ENCODE data around the gene UNC5CL. TPM values are rescaled to one million over a fixed set of nuclear protein-coding genes. Genes with fewer than 3 reads are reported as not detected.

The UNC5CL gene
- total RNA-seq, 2 experiments from 2014 or later: 0.49 to 0.85 TPM

DNA sequence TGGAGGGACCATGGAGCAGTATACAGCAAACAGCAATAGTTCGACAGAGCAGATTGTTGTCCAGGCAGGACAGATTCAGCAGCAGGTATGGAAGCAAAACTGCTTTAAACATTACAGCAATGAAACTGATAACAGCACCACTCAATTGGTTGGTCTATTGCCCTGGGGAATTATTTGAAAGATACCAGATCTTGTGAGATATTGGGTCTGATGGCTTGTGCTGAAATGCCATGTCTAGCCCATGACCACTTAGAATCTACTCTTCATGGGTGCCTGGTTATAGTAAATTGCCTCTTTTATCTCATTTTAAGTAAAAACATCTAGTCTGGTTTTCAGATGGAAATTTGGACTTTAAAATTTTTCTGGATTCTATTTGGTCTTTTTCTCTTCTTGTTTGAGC, 40.1 kb upstream of the UNC5CL start:
- ChIA-PET POLR2A (interaction anchor here (1.5 kb wide), 1 partner anchor 104 kb away, joined by 3 read pairs; no protein-coding TSS in a partner anchor), CTCF (ENCODE audit: unreplicated experiment) (no interaction called here)
- peaks cover 66% of the 10 kb centered on the region for H3K4me1 ChIP-seq (ENCODE audit: insufficient read depth, low read length, poor library complexity, severe bottlenecking)
- H3K9me3 ChIP-seq (ENCODE audit: low read length): no peaks in the 10 kb centered on the region
- no TSS peak for BruUV-seq (replicated peaks)
- DNase-seq (ENCODE audit: low spot score): no peak
- no peak overlapping the region for H2AFZ ChIP-seq (ENCODE audit: low read length)
- TF ChIP-seq CTCF (conservative IDR thresholded peaks at IDR 0.05; ENCODE audit: low read length) (no peak), EZH2phosphoT487 (IDR thresholded peaks at IDR 0.05; ENCODE audit: borderline replicate concordance, low read depth, low read length) (no peak)
- H4K20me1 ChIP-seq (ENCODE audit: insufficient read depth, low read length): peaks cover 23% of the 10 kb centered on the region; the same call in 1 of the 2 replicates
- no peaks in the 10 kb centered on the region for H3K9me2 ChIP-seq (ENCODE audit: insufficient read depth, low read length)
- peak overlapping the region; percentile 66; the same call in 1 of the 2 replicates for H3K4me2 ChIP-seq (ENCODE audit: low read length)
- H3K36me3 ChIP-seq (ENCODE audit: insufficient read depth, low read length): peaks cover 97% of the 10 kb centered on the region
- intact Hi-C loops (cut with micrococcal nuclease; ENCODE audit: unreplicated experiment): no loop called here
- H3K4me3 ChIP-seq (ENCODE audit: low read depth, low read length, poor library complexity, severe bottlenecking): no peak overlapping the region
- H3K27ac ChIP-seq (ENCODE audit: low read depth, low read length, poor library complexity, severe bottlenecking): no peak overlapping the region
- H3K79me2 ChIP-seq (ENCODE audit: insufficient read depth, low read depth, low read length): peaks cover 82% of the 10 kb centered on the region

DNA sequence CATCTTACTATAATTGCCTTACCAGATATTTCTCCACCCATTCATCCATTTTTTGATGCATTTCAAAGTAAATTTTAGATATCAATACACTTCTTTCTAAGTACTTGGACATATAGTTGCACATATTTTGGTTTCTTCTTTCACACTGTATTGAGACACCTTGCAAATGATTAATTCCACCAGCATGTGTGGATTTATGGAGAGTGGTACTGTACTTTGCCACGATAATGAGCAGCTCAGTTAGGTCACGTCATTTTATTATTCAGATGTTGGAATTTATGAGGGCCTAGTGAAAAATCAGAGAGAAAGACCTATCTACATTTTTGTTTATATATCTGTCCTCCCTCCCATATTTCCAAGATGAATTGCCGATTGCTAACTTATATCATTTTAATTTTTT, 39.1 kb upstream of the UNC5CL start:
- no TSS peak for BruUV-seq (replicated peaks)
- Histone ChIP-seq H3K4me2 (ENCODE audit: low read length) (no peak overlapping the region), H4K20me1 (ENCODE audit: insufficient read depth, low read length) (peaks cover 27% of the 10 kb centered on the region; the same call in 1 of the 2 replicates), H3K79me2 (ENCODE audit: insufficient read depth, low read depth, low read length) (peaks cover 83% of the 10 kb centered on the region), H3K4me3 (ENCODE audit: low read depth, low read length, poor library complexity, severe bottlenecking) (no peak overlapping the region), H3K27ac (ENCODE audit: low read depth, low read length, poor library complexity, severe bottlenecking) (no peak overlapping the region), H3K9me3 (ENCODE audit: low read length) (no peaks in the 10 kb centered on the region), H3K9me2 (ENCODE audit: insufficient read depth, low read length) (no peaks in the 10 kb centered on the region), H3K4me1 (ENCODE audit: insufficient read depth, low read length, poor library complexity, severe bottlenecking) (peaks cover 66% of the 10 kb centered on the region), H3K36me3 (ENCODE audit: insufficient read depth, low read length) (peaks cover 94% of the 10 kb centered on the region), H2AFZ (ENCODE audit: low read length) (no peak overlapping the region)
- ChIA-PET POLR2A (no interaction called here), CTCF (ENCODE audit: unreplicated experiment) (no interaction called here)
- no peak for TF ChIP-seq CTCF (conservative IDR thresholded peaks at IDR 0.05; ENCODE audit: low read length)
- no peak for TF ChIP-seq EZH2phosphoT487 (IDR thresholded peaks at IDR 0.05; ENCODE audit: borderline replicate concordance, low read depth, low read length)
- DNase-seq (ENCODE audit: low spot score): no peak
- intact Hi-C loops (cut with micrococcal nuclease; ENCODE audit: unreplicated experiment): no loop called here

GRCh38 chr6:41077536-41077935, 38.5 kb upstream of the UNC5CL start:
- peak overlapping the region; percentile 19; the same call in 1 of the 2 replicates for H3K4me2 ChIP-seq (ENCODE audit: low read length)
- H2AFZ ChIP-seq (ENCODE audit: low read length): no peak overlapping the region
- no peak for TF ChIP-seq CTCF (conservative IDR thresholded peaks at IDR 0.05; ENCODE audit: low read length)
- no peak for TF ChIP-seq EZH2phosphoT487 (IDR thresholded peaks at IDR 0.05; ENCODE audit: borderline replicate concordance, low read depth, low read length)
- H3K27ac ChIP-seq (ENCODE audit: low read depth, low read length, poor library complexity, severe bottlenecking): no peak overlapping the region
- no peak for DNase-seq (ENCODE audit: low spot score)
- H3K36me3 ChIP-seq (ENCODE audit: insufficient read depth, low read length): peaks cover 88% of the 10 kb centered on the region
- intact Hi-C loops (cut with micrococcal nuclease; ENCODE audit: unreplicated experiment): no loop called here
- H3K9me3 ChIP-seq (ENCODE audit: low read length): no peaks in the 10 kb centered on the region
- H4K20me1 ChIP-seq (ENCODE audit: insufficient read depth, low read length): peaks cover 27% of the 10 kb centered on the region; the same call in 1 of the 2 replicates
- no peaks in the 10 kb centered on the region for H3K9me2 ChIP-seq (ENCODE audit: insufficient read depth, low read length)
- peaks cover 66% of the 10 kb centered on the region for H3K4me1 ChIP-seq (ENCODE audit: insufficient read depth, low read length, poor library complexity, severe bottlenecking)
- peaks cover 84% of the 10 kb centered on the region for H3K79me2 ChIP-seq (ENCODE audit: insufficient read depth, low read depth, low read length)
- ChIA-PET POLR2A (no interaction called here), CTCF (ENCODE audit: unreplicated experiment) (no interaction called here)
- no TSS peak for BruUV-seq (replicated peaks)
- H3K4me3 ChIP-seq (ENCODE audit: low read depth, low read length, poor library complexity, severe bottlenecking): no peak overlapping the region

Data from OCI-LY7 (cell line).